Measurements from ENCODE around the gene CYP26B1. TPM values are rescaled to one million over a fixed set of nuclear protein-coding genes. Genes with fewer than 3 reads are reported as not detected.

CYP26B1 gene
- total and polyA plus RNA-seq, 11 donors = 0.76 to 5.9 (median 2.1) TPM

- no peak for ATAC-seq
- Histone ChIP-seq H3K4me1 (peaks cover 7 to 22% (median 14%) of the 10 kb centered on the region in 12 donors), H3K36me3 (no peaks in the 10 kb centered on the region), H3K27ac (no peak overlapping the region), H3K27me3 (peaks cover 0 to 4% (median 0%) of the 10 kb centered on the region in 9 donors), H3K9me3 (no peaks in the 10 kb centered on the region), H3K4me3 (no peak overlapping the region)
- peak in 1 of 5 donors; percentile 40 for DNase-seq
- WGBS, 4 donors = 90 to 96% (median 91%) methylated on average over 6 to 10 of the region's 10 CpGs
- no peak for TF ChIP-seq POLR2A (IDR thresholded peaks at IDR 0.05)
- no peak for TF ChIP-seq CTCF (IDR thresholded peaks at IDR 0.05)
- intact Hi-C loops (cut with DNase I) = no loop called here
These were observed 13.2 kb downstream of the CYP26B1 start for GRCh38 chr2:72134408-72134996.

- TF ChIP-seq POLR2A (IDR thresholded peaks at IDR 0.05) (no peak), CTCF (IDR thresholded peaks at IDR 0.05) (no peak)
- H3K4me3 ChIP-seq = no peak overlapping the region
- no peaks in the 10 kb centered on the region for H3K9me3 ChIP-seq
- WGBS, 4 donors = 93 to 94% (median 93%) methylated on average over 9 to 11 of the region's 11 CpGs
- H3K27ac ChIP-seq = no peak overlapping the region
- no peaks in the 10 kb centered on the region for H3K36me3 ChIP-seq
- DNase-seq (peak in 1 of 5 donors; percentile 19), ATAC-seq (no peak)
- peaks cover 0 to 4% (median 0%) of the 10 kb centered on the region in 9 donors for H3K27me3 ChIP-seq
- intact Hi-C loops (cut with DNase I) = no loop called here
- H3K4me1 ChIP-seq = peaks cover 7 to 21% (median 14%) of the 10 kb centered on the region in 12 donors
These were observed 13.8 kb downstream of the CYP26B1 start for GRCh38 chr2:72133721-72134407.

GRCh38 chr2:72132981-72133720, 14.5 kb downstream of the CYP26B1 start:
- Histone ChIP-seq H3K9me3 (no peaks in the 10 kb centered on the region), H3K36me3 (no peaks in the 10 kb centered on the region), H3K4me3 (no peak overlapping the region), H3K27me3 (peaks cover 0 to 4% (median 0%) of the 10 kb centered on the region in 9 donors), H3K4me1 (peaks cover 2 to 14% (median 8%) of the 10 kb centered on the region in 12 donors), H3K27ac (no peak overlapping the region)
- TF ChIP-seq POLR2A (IDR thresholded peaks at IDR 0.05) (no peak), CTCF (IDR thresholded peaks at IDR 0.05) (no peak)
- WGBS, 4 donors = 92 to 97% (median 96%) methylated on average over 20 to 29 of the region's 29 CpGs
- intact Hi-C loops (cut with DNase I) = no loop called here
- ATAC-seq (no peak), DNase-seq (peak in 1 of 5 donors; percentile 42)

Data from heart left ventricle (tissue), 16 donors.